ENCODE data around the gene CFAP74. TPM values are rescaled to one million over a fixed set of nuclear protein-coding genes. Genes with fewer than 3 reads are reported as not detected.

CFAP74 gene
- total and polyA plus RNA-seq, 2 of the 4 experiments (the other 2 are of a cell fraction): not detected

GRCh38 chr1:2014741-2015735 lies 11.5 kb upstream of the CFAP74 start:
- dilution Hi-C loops (cut with HindIII; ENCODE audit: low sequenced_read_pairs, unreplicated experiment) (no loop called here), intact Hi-C loops (cut with micrococcal nuclease) (no loop called here), in situ Hi-C loops (cut with MboI; ENCODE audit: low sequenced_read_pairs) (no loop called here)
- DNase-seq (no peak), ATAC-seq (ENCODE audit: low read depth) (no peak)
- BruUV-seq (replicated peaks): no TSS peak
- no peaks in the 10 kb centered on the region for H3K9me1 ChIP-seq (ENCODE audit: insufficient read depth, low read length)
- H3K18ac ChIP-seq (ENCODE audit: low read depth, low read length): no peak overlapping the region
- no peak overlapping the region for H3K4me3 ChIP-seq (ENCODE audit: insufficient read depth, low read depth, low read length)
- H2BK120ac ChIP-seq (ENCODE audit: low read depth, low read length): no peak overlapping the region
- H4K20me1 ChIP-seq (ENCODE audit: insufficient read depth, low read length): no peaks in the 10 kb centered on the region
- H4K8ac ChIP-seq (ENCODE audit: low read depth in 2 of 2, low read length in 2 of 2): no peak overlapping the region
- POLR2A ChIA-PET (ENCODE audit: unreplicated experiment): no interaction called here
- no peaks in the 10 kb centered on the region for H3K4me1 ChIP-seq (ENCODE audit: control insufficient read depth, insufficient read depth, low read length)
- H4K5ac ChIP-seq (ENCODE audit: low read depth, low read length): no peak overlapping the region
- no peak overlapping the region for H3K56ac ChIP-seq (ENCODE audit: extremely low read depth, insufficient read depth, low read length)
- TF ChIP-seq MAZ (IDR thresholded peaks at IDR 0.05; ENCODE audit: borderline replicate concordance, low read depth, low read length) (no peak), RAD21 (IDR thresholded peaks at IDR 0.05; ENCODE audit: low read length) (no peak), BHLHE40 (IDR thresholded peaks at IDR 0.05; ENCODE audit: low read depth, low read length) (no peak), NFE2L2 (IDR thresholded peaks at IDR 0.05; ENCODE audit: low read depth, low read length) (no peak), MXI1 (IDR thresholded peaks at IDR 0.05; ENCODE audit: borderline replicate concordance, low read depth, low read length) (no peak), CEBPB (IDR thresholded peaks at IDR 0.05; ENCODE audit: low read depth, low read length) (no peak), SMC3 (IDR thresholded peaks at IDR 0.05; ENCODE audit: low read depth, low read length) (no peak), USF2 (IDR thresholded peaks at IDR 0.05; ENCODE audit: low read depth, low read length) (no peak), FOS (IDR thresholded peaks at IDR 0.05; ENCODE audit: low read depth, low read length) (no peak), MAFK (IDR thresholded peaks at IDR 0.05; ENCODE audit: low read depth, low read length) (no peak), CHD1 (IDR thresholded peaks at IDR 0.05; ENCODE audit: low read depth, low read length) (no peak)
- TF ChIP-seq, protein P1, sequence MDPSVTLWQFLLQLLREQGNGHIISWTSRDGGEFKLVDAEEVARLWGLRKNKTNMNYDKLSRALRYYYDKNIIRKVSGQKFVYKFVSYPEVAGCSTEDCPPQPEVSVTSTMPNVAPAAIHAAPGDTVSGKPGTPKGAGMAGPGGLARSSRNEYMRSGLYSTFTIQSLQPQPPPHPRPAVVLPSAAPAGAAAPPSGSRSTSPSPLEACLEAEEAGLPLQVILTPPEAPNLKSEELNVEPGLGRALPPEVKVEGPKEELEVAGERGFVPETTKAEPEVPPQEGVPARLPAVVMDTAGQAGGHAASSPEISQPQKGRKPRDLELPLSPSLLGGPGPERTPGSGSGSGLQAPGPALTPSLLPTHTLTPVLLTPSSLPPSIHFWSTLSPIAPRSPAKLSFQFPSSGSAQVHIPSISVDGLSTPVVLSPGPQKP (IDR thresholded peaks at IDR 0.05; ENCODE audit: borderline replicate concordance, low read depth, low read length): no peak
- TF ChIP-seq, protein P2, sequence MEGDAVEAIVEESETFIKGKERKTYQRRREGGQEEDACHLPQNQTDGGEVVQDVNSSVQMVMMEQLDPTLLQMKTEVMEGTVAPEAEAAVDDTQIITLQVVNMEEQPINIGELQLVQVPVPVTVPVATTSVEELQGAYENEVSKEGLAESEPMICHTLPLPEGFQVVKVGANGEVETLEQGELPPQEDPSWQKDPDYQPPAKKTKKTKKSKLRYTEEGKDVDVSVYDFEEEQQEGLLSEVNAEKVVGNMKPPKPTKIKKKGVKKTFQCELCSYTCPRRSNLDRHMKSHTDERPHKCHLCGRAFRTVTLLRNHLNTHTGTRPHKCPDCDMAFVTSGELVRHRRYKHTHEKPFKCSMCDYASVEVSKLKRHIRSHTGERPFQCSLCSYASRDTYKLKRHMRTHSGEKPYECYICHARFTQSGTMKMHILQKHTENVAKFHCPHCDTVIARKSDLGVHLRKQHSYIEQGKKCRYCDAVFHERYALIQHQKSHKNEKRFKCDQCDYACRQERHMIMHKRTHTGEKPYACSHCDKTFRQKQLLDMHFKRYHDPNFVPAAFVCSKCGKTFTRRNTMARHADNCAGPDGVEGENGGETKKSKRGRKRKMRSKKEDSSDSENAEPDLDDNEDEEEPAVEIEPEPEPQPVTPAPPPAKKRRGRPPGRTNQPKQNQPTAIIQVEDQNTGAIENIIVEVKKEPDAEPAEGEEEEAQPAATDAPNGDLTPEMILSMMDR (conservative IDR thresholded peaks at IDR 0.05; ENCODE audit: low read depth, low read length): no peak
- H2BK20ac ChIP-seq (ENCODE audit: low read depth, low read length): no peak overlapping the region
- H4K91ac ChIP-seq (ENCODE audit: insufficient read depth, low read depth, low read length): no peak overlapping the region
- no peaks in the 10 kb centered on the region for H3K79me1 ChIP-seq (ENCODE audit: low read depth in 1 of 2, low read length in 2 of 2)
- no peak overlapping the region for H3K9ac ChIP-seq (ENCODE audit: low read depth, low read length)
- 59% methylated on average over 20 of the region's 34 CpGs; no CpG with 5 or more reads in 1 of the 2 experiments for WGBS, 2 experiments (ENCODE audit: extremely low coverage in 2 of 2, insufficient read length in 1 of 2)
- no peaks in the 10 kb centered on the region for H3K9me3 ChIP-seq (ENCODE audit: control insufficient read depth, insufficient read depth, low read length)
- peak overlapping the region; percentile 28 for H2AK9ac ChIP-seq (replicated peaks; ENCODE audit: low read depth, low read length, poor library complexity)
- H3K14ac ChIP-seq (replicated peaks; ENCODE audit: low read depth, low read length): no peak overlapping the region
- no peaks in the 10 kb centered on the region for H3K36me3 ChIP-seq (ENCODE audit: control insufficient read depth, insufficient read depth, low read length)
- no peak overlapping the region for H3K4me2 ChIP-seq (ENCODE audit: low read depth, low read length)
- peaks cover 73% of the 10 kb centered on the region for H3K27me3 ChIP-seq (ENCODE audit: control insufficient read depth, insufficient read depth, low read length)
- H3K23ac ChIP-seq (ENCODE audit: low read depth, low read length): no peak overlapping the region
- no peak overlapping the region for H2AFZ ChIP-seq (replicated peaks; ENCODE audit: low read length, poor library complexity)
- H3K27ac ChIP-seq (ENCODE audit: insufficient read depth, low read length): no peak overlapping the region
- H2BK15ac ChIP-seq (ENCODE audit: low read depth, low read length): no peak overlapping the region
- H3K4ac ChIP-seq (ENCODE audit: low read depth, low read length): no peak overlapping the region
- no peak overlapping the region for H2AK5ac ChIP-seq (ENCODE audit: low read depth, low read length)
- H2BK5ac ChIP-seq (ENCODE audit: low read depth, low read length, poor library complexity, severe bottlenecking): no peak overlapping the region
- CTCF ChIA-PET: no interaction called here
